Measurements from ENCODE around the gene TSHZ1. TPM values are rescaled to one million over a fixed set of nuclear protein-coding genes. Genes with fewer than 3 reads are reported as not detected.
A peak's percentile ranks its signal among the peaks of the same experiment; 100 is the strongest.

Gene TSHZ1
- total RNA-seq, 1 donor = 10.5 TPM

GRCh38 chr18:75220551-75221355 is 10.2 kb downstream of the TSHZ1 start:
- H4K20me1 ChIP-seq (ENCODE audit: insufficient read depth, low read length) = no peaks in the 10 kb centered on the region
- DNase-seq (ENCODE audit: insufficient read length, low spot score, missing footprints) = no peak

GRCh38 chr18:75221397-75221796 is 10.8 kb downstream of the TSHZ1 start:
- H3K4me3 ChIP-seq (ENCODE audit: insufficient read depth, low read length) = no peak overlapping the region
- H4K20me1 ChIP-seq (ENCODE audit: insufficient read depth, low read length) = no peaks in the 10 kb centered on the region
- no peaks in the 10 kb centered on the region for H3K36me3 ChIP-seq (ENCODE audit: insufficient read depth, low read length)
- no peaks in the 10 kb centered on the region for H3K9me3 ChIP-seq (ENCODE audit: low read depth, low read length)
- H3K79me2 ChIP-seq (ENCODE audit: insufficient read depth, low read length) = peaks cover 68% of the 10 kb centered on the region
- no peak for DNase-seq (ENCODE audit: insufficient read length, low spot score, missing footprints)
- TF ChIP-seq CTCF (IDR thresholded peaks at IDR 0.05; ENCODE audit: extremely low read depth, low read depth, low read length) = no peak
- no peak overlapping the region for H3K27ac ChIP-seq (ENCODE audit: low read depth, low read length)
- H3K27me3 ChIP-seq (ENCODE audit: insufficient read depth, low read length) = no peaks in the 10 kb centered on the region
- no peak overlapping the region for H2AFZ ChIP-seq (ENCODE audit: low read length)
- no peak overlapping the region for H3K4me2 ChIP-seq (ENCODE audit: insufficient read depth, low read length)
- peaks cover 21% of the 10 kb centered on the region for H3K4me1 ChIP-seq (ENCODE audit: insufficient read depth, low read length)

More at GRCh38 chr18:75220551-75221355, 10.2 kb downstream of the TSHZ1 start:
- no peaks in the 10 kb centered on the region for H3K9me3 ChIP-seq (ENCODE audit: low read depth, low read length)
- no peaks in the 10 kb centered on the region for H3K36me3 ChIP-seq (ENCODE audit: insufficient read depth, low read length)
- H3K27ac ChIP-seq (ENCODE audit: low read depth, low read length) = no peak overlapping the region
- TF ChIP-seq CTCF (IDR thresholded peaks at IDR 0.05; ENCODE audit: extremely low read depth, low read depth, low read length) = no peak
- H3K27me3 ChIP-seq (ENCODE audit: insufficient read depth, low read length) = no peaks in the 10 kb centered on the region
- H3K4me2 ChIP-seq (ENCODE audit: insufficient read depth, low read length) = peak overlapping the region; percentile 26
- peaks cover 68% of the 10 kb centered on the region for H3K79me2 ChIP-seq (ENCODE audit: insufficient read depth, low read length)
- H2AFZ ChIP-seq (ENCODE audit: low read length) = peak overlapping the region; percentile 15
- H3K4me3 ChIP-seq (ENCODE audit: insufficient read depth, low read length) = no peak overlapping the region
- peaks cover 16% of the 10 kb centered on the region for H3K4me1 ChIP-seq (ENCODE audit: insufficient read depth, low read length)

- no peak for TF ChIP-seq CTCF (IDR thresholded peaks at IDR 0.05; ENCODE audit: extremely low read depth, low read depth, low read length)
- H3K27ac ChIP-seq (ENCODE audit: low read depth, low read length) = no peak overlapping the region
- H3K36me3 ChIP-seq (ENCODE audit: insufficient read depth, low read length) = no peaks in the 10 kb centered on the region
- no peak overlapping the region for H2AFZ ChIP-seq (ENCODE audit: low read length)
- DNase-seq (ENCODE audit: insufficient read length, low spot score, missing footprints) = no peak
- peaks cover 21% of the 10 kb centered on the region for H3K4me1 ChIP-seq (ENCODE audit: insufficient read depth, low read length)
- H3K4me3 ChIP-seq (ENCODE audit: insufficient read depth, low read length) = no peak overlapping the region
- H3K9me3 ChIP-seq (ENCODE audit: low read depth, low read length) = no peaks in the 10 kb centered on the region
- peaks cover 66% of the 10 kb centered on the region for H3K79me2 ChIP-seq (ENCODE audit: insufficient read depth, low read length)
- no peak overlapping the region for H3K4me2 ChIP-seq (ENCODE audit: insufficient read depth, low read length)
- no peaks in the 10 kb centered on the region for H3K27me3 ChIP-seq (ENCODE audit: insufficient read depth, low read length)
- no peaks in the 10 kb centered on the region for H4K20me1 ChIP-seq (ENCODE audit: insufficient read depth, low read length)
These were observed 11.3 kb downstream of the TSHZ1 start for GRCh38 chr18:75221897-75222296.

GRCh38 chr18:75222407-75222806 is 11.8 kb downstream of the TSHZ1 start:
- H3K9me3 ChIP-seq (ENCODE audit: low read depth, low read length) = no peaks in the 10 kb centered on the region
- no peak overlapping the region for H3K4me2 ChIP-seq (ENCODE audit: insufficient read depth, low read length)
- peaks cover 26% of the 10 kb centered on the region for H3K4me1 ChIP-seq (ENCODE audit: insufficient read depth, low read length)
- DNase-seq (ENCODE audit: insufficient read length, low spot score, missing footprints) = no peak
- H2AFZ ChIP-seq (ENCODE audit: low read length) = no peak overlapping the region
- H3K79me2 ChIP-seq (ENCODE audit: insufficient read depth, low read length) = peaks cover 63% of the 10 kb centered on the region
- H3K36me3 ChIP-seq (ENCODE audit: insufficient read depth, low read length) = no peaks in the 10 kb centered on the region
- no peak overlapping the region for H3K4me3 ChIP-seq (ENCODE audit: insufficient read depth, low read length)
- H3K27ac ChIP-seq (ENCODE audit: low read depth, low read length) = no peak overlapping the region
- no peaks in the 10 kb centered on the region for H4K20me1 ChIP-seq (ENCODE audit: insufficient read depth, low read length)
- H3K27me3 ChIP-seq (ENCODE audit: insufficient read depth, low read length) = no peaks in the 10 kb centered on the region
- TF ChIP-seq CTCF (IDR thresholded peaks at IDR 0.05; ENCODE audit: extremely low read depth, low read depth, low read length) = no peak
